HG03354 (cell line): ENCODE data around the gene NPTX2.

Experiments
- ATAC-seq: cut with Tn5 transposase; IDR thresholded peaks from one replicate; pipeline ENCODE4 v1.9.1; 2021; ENCODE audit warnings: mild to moderate bottlenecking; ENCODE audit not compliant: unreplicated experiment, poor library complexity, severe bottlenecking

NPTX2 gene

GRCh38 chr7:98617960-98618418 is 904 bp downstream of the NPTX2 start:
- ATAC-seq = no peak

DNA sequence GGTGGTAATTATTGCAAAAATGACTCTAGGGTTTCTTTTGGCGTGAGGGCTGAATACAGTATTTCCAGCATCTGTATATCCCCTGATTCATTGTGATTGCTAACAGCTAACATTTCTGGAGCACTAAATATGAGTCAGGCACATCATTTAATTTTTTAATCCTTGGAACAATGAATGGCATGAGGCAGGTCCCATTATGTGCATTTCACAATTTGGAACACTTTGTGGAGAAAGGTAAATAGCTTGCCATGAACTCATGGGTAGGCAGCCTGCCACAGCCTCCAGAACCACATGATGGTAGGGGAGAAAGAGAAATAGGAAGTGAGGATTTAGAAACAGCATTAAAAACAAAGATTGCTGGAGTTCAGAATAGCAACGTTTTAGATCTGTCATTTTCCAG is 1.7 kb downstream of the NPTX2 start:
- ATAC-seq = no peak

DNA sequence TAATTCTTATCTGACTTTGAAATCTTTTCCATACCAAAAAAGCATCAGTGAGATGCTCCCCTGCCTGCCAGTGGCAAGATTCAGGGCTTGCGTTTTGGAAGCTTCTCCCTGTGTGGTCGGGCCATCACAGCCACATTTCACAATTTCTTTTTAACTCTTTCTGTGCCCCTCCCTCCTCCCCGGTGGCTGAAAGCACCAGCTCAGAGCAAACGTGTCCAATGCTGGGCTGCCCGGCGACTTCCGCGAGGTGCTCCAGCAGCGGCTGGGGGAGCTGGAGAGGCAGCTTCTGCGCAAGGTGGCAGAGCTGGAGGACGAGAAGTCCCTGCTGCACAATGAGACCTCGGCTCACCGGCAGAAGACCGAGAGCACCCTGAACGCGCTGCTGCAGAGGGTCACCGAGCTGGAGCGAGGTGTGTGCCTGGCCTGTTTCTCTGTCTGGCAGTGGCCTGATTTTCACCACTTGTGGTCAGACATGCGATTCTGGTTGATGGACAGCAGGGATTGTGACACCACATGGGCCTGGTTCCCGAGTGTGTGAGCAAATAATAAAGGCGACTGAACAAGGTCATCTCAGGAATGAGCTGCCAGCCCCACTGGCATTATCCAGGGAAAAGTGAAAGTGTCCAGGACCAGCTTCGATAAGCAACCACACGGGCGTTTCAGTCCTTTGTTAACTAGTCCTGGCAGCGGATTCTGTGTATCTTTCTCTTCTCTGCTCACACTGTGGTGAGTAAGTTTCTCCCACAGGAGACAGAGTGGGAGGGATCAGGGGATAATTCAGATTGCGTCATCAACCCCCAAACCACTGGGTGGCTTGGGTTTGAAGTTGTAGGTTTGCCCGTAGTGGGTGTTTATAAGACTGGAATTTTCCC is 2.6 kb downstream of the NPTX2 start:
- no peak for ATAC-seq

DNA sequence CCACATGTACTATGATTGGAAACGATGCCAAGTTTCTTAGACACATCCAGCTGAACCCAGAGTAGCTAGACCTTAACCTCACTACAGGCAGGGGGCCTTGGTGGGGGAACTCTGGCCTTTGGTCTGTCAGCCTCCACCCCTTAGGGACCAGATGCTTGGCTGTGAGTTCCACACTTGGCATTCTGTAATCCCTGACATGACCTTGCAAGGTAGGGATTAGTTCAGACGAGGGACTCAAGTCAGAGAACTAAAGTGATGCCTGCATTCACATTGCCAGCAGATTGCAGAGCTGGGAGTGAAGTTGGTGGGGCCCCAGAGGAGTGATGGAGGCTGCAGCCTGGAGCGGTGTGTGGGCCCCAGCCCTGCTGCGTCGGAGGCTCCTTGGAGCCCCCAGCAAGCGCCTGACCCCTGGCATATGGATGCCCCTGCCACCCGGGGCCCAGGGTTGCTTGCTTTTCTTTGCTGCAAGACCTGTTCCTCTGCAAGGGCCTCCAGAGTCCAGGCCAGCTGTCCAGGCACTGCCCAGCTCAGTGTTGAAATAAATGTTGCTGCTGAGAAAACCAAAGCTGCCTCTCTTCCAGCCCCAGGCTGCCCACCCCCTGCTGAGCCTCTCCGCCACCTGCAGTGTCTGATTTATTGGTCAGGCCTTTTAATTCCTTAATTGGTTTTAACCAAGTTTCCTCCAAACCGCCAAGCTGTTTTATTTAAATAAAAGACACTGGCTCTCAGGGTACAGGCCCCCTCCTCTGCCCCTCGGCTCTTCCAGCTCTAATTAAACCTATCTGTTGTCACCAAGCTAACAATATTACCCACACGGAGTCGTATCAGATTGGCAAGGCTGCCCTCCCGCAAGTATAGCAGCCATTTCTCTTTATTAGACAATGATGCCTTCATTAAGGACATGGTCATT is 4.7 kb downstream of the NPTX2 start:
- no peak for ATAC-seq

DNA sequence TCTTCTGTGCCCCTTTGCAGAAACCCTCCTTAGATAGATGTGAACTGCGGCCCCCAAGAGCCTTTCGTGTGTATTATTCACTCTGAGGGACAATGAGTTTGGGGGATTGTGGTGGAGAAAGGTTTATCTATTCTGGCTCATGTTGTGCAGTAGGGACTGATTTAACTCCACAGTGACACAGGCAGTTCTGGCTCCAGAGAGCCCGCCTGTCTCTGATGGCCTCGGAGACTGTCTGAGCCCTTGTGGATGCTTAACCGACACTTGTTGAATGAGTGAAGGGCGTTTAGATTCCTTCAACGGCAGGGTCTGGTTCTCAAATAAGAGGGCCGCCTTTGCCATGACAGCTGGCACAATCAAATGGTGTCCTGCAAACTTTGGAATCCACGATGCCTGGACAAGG is 5.8 kb downstream of the NPTX2 start:
- no peak for ATAC-seq

GRCh38 chr7:98624846-98625420 is 7.8 kb downstream of the NPTX2 start:
- ATAC-seq = no peak

GRCh38 chr7:98626460-98627412 is 9.7 kb downstream of the NPTX2 start:
- no peak for ATAC-seq

DNA sequence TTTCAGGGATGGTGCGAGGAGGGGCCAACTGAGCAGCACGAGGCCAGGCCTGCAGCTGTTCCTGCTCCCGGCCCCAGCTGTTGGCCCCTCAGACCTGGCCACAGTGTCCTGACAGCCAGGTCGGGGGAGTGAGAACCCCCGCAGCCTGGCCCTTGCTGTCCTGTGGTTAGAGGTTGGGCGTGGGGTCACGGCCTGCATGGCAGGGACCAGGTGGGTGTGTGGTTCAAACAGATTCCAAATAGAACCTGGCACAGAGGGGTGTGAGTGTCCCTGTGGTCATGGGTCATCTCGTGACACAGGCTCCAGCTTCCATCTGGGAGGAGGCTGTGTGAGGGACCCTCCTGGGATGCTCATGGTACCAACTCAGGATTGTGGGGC is 10.3 kb downstream of the NPTX2 start:
- ATAC-seq = no peak

- no peak for ATAC-seq
Measured at GRCh38 chr7:98628418-98628817, 11.3 kb downstream of the NPTX2 start.

DNA sequence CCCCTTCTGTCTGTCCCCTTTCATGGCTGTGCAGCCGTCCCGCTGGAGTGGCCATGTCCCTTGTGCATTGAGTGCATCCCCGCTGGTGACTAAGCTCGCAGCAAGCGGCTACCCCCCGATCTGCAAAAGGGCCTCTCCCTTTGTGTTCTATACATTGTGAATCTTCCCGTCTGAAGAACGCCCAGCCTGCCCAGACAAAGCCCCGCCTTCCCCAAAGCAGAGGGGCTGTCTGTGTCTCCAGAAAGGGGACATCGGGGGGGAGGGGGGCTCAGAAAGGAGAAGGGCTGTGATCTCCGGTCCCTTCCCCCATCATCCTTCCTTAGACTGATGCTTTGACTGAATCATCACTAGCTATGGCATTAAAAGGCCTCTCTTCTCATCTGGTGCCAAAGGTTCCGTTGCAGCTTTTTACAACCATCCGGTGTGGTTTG is 11.9 kb downstream of the NPTX2 start:
- no peak for ATAC-seq

GRCh38 chr7:98630149-98630548 is 13.1 kb downstream of the NPTX2 start:
- no peak for ATAC-seq

DNA sequence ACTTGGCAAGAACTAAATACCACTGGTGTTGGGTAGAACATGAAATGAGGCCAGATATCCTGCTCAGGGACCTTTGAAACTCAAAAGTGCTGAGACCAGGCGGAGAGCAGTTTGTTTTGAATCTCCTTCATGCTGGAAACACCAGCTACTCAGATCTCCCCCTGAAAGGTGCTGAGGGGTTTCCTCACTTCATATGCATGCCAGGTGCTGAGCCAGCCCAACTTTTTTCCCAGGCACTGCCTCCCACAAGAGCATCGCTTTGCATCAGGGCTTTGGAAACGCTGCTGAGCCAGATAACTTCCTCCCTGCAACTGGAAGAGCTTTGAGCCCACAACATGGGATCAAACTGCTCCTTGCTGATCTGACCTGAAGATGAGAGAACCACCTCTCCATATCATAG is 13.7 kb downstream of the NPTX2 start:
- ATAC-seq = no peak

DNA sequence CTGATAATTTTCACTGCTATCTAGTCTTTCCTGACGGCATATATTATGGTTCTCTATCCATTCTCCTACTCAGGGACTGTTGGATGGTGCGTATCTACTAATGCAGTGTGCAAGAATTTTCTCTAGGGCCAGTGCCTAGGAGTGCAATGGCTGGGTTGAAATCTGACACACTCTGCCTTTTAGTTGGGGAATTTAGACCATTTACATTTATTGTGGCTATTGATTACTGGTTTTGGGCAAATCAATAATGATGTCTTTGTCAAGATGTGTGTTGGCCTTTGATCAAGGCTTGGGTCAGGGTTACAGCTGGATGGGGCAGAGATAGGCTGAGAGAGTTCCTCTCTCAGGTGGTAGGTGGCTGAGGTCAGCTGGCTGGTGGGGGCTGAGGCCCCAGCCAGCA is 21.8 kb downstream of the NPTX2 start:
- ATAC-seq = no peak

DNA sequence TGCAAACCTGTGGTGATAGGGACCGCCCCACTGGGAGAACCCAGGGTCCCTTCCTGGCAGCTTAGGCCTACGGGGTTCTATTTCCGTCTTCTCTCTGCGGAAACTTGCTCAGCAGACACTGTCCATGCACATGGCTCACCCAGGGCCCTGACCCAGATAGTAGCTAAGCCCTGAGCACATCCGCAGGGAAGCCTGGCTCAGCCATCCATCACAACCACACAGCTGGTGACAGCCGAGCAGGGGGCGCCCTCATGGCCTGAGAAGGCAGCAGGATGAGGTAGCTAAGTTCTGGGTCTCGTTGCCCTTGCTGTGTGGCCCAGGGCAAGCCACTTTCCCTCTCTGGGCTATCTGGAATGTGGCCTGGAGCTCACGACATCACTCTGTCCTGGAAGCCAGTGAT is 23.3 kb downstream of the NPTX2 start:
- no peak for ATAC-seq

DNA sequence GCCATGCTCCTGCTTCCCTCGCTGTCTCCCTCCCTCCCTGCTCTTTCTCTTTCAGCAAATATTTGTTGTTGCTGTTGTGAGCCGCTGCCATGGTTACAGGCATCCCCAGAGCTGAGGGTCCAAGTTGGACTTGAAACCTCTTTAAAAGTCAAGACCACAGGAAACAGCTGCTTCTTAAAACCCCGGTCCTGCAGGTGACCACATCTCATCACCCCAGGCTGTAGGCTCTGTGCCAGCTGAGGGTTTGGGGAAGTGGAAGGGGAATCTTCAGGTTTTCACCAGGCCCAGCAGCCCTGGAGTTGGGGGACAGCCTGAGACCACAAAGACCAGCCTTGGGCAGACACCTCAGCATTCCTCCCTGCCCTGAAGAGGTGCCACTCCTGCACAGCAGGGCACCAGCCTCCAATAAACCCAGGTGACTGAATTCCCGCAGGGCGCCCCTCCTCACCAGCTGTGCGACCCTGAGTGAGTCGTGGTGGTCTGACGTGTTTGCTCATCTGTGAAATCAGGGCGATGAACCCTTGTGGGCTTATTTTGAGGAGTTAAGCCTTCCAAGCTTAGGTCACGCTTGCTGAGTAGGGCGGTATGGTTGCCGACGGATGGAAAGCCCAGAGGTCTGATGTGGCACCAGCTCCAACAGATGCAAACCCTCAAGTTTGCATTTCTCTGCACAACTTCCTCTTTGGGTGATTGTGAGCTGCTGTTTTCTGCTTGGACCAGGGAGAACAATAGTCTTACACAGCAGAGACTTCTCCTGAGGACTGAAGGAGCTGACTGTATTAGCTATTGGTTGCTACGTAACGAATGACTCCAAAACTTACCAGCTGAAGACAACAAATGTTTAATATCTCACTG is 24.8 kb downstream of the NPTX2 start:
- peak; percentile 76 for ATAC-seq

DNA sequence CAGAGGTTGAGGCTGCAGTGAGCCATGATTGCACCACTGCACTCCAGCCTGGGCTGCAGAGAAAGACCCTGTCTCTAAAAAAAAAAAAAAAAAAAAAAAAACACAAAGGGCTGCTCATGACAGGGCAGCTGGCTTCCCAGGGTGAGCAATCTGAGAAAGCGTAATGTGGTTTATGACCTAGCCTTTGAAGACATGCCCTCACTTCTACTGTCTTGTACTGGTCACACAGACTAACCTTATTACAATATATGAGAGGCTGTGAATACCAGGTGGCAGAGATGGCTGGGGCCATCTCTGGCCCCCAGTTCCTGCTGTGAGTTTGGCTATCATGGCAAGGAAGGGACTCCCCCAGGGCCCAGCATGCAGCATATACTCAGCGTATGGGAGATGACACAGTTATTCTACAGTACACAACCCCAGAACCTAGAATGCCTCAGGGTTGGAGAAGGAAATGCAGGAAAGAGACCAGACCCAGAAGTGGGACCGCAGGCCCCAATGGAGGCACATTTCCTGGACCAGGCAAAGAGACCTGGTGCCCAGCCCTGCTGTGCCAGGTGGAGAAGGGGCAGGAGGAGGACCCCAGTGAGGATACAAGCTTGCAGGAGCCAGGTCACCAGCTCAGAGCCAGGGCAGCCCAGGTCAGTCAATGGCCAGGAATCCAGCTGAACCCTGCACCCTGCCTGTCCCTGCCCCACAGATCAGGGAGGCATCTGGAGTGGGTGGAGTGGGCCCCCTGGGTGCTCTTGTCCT is 26.3 kb downstream of the NPTX2 start:
- ATAC-seq = peak; percentile 36

DNA sequence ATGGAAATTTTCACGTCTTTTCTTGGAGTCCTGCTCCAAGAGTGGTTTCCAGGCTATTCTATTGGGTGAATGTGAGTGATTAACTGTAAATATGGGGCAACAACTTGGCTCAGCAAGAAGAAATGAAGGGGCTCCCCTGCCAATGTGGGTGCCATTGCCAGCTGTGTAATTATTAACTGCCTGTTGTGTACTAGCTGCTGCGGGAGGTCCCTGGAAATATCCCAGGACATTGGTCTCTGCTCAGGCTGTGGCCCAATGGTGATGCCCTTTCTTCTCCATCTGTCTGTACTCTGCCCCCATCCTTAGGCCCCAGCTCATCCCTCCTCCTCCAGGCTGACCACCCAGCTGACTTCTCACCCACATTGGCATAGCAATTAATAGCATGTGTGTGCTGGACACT is 29.4 kb downstream of the NPTX2 start:
- no peak for ATAC-seq

DNA sequence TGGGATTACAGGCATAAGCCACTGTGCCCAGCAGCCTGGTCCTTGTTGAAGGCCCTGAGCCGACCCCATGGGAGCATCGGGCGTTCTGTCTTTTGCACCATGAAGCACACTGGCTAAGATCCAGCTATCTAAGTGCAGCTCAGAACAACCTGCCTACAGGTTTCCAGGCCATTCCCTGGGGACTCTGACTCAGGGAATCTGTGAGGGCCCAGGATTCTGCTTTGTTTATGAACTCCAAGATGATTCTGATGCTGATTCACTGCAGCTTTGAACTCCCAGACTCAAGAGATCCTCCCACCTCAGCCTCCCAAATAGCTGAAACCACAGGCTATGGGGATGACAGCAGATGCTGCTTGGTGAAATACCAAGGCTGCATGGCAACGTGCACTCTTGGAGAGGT is 30.2 kb downstream of the NPTX2 start:
- ATAC-seq = no peak
